ENCODE data around the gene PLA2G2C.
"Not testable (repeated sequence)": the region's sequence is repeated elsewhere in the genome, so short reads cannot be mapped to it uniquely, and the experiment has no call there.

PLA2G2C gene, protein sequence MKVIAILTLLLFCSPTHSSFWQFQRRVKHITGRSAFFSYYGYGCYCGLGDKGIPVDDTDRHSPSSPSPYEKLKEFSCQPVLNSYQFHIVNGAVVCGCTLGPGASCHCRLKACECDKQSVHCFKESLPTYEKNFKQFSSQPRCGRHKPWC

DNA sequence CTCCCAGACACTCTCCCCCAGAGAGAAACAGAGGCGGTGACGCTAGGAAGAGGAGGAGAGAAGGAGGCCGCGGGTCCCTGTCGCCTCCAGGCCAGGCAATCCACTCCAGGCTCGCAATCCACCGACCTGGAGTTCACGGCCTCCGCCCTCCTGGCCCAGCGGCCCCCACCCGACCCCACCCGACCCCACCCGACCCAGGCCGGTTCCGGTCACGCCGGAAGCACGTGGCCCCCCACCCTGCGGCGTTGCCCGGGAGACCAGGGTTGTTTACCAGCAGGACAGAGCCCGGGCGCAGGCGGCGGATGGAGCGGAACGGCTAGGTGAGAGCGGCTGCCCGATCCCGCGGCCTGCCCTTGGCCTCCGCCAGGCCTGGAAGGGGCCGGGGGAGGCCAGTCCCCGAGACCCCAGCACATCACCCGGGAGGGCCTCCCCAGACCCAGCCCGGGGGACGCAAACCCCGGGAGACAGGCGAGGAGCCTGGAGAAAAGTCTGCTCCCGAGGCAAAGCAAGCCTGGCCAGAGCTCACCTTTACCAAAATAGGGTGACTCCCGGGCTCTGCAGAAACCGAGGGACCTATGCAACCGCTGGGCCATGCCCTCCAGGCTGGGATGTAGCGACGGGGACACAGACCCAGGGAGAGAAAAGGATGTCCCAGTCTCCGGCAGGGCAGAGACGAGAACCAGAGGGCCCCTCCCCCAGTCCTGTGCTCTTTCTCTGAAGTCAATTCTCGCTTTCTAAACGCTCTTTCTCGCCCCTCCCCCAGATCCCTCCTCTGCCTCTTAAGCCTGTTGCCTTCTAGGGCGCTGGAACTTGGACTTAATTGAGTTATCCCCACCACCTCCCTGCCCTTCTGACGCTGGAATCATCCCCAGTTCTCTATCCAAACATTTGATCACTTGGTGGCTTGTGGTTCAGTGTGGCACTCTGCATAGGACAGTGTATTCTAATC lies at the start of gene PLA2G2C, which contains the start of gene UBXN10:
PLA2G2C (minus strand) TSS at position 685 of the 949 bp plus-strand sequence. CDS start 9,155 bp downstream, outside the sequence.
UBXN10 (plus strand) TSS at position 263 of the 949 bp plus-strand sequence. CDS start 4,466 bp downstream, outside the sequence.
- DNase-seq (ENCODE audit: low read depth) = peak; percentile 38

DNA sequence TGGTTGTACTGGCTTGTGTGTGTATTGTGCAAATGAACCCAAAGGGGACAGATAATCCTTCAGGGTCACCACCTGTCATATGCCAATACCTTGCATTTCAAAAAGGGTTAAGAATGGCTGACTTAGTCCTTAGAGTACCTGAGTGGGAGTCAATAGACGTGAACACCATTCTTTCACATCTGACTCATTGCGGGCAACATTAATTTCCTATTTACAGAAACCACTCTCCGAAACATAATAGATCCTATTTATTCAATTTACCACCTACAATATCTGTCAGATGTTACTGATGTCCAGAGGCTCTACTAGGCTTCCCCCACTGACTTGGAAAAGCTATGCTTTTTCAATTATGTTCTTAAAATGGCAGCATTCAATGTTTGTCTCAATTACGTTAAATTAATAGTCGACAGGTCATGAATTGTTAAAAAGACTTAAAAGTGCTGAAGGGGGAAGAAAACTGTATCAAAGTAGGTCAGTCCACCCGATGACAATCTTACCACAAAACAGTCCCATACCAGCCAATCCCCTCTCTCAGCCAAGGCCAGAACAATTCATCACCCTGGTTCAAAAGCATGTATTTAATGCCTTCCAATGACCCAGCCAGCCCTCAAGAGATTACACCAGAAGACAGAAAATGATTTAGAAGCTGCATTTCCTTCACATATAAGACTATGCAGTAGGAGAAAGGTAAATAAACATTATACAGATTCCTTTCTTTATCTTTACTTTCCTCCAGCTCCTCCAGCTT lies 48.6 kb upstream of the PLA2G2C start:
- no peak for DNase-seq (ENCODE audit: low read depth)

DNA sequence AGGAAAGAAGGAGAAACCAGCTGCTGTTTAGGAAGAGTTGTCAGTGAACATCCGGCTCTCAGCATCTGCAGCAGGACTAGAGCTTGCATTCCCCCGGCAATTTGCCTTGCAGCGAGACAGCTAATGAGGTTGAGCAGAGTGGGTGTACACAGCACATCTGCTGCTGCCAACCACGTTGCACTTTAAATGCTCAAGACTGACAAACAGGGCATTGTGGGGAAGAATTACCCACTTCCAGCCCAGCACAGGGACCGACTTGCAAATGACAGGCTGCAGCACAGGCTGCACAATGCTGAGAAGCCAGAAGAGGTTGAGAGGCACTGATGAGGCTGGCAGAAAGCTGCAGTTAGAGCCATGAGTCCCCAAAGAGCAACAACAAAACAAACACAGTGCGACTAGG lies 47.5 kb upstream of the PLA2G2C start:
- DNase-seq (ENCODE audit: low read depth) = no peak

DNA sequence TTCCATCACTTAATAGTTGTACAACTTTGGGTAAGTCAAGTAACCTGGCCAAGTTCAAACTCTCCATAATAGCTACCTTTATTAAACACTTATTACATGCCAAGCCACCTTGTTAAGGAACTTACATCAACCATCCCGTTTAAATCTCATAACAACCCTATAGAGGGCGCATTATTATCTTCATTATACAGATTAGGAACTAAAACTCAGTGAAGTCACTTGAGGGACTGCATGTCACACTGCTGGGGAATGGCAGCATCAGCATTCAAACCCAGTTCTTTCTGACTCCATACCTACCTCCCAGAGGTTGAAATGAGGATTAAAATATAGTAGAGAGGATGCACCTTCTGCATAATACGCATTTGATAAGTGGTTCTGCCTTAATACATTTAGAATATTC lies 47.1 kb upstream of the PLA2G2C start:
- no peak for DNase-seq (ENCODE audit: low read depth)

DNA sequence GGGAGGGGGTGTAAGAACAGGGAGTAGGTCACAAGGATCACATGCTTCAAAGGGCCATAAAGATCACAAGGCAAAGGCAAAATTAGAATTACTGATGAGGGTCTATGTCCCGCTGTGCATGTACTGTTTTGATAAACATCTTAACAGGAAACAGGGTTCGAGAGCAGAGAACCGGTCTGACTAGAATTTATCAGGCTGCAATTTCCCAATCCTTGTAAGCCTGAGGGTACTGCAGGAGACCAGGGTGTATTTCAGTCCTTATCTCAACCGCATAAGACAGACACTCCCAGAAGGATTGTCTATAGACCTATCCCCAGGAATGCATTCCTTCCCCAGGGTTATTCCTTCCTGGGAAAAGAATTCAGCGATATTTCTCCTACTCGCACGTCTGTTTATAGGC lies 46.2 kb upstream of the PLA2G2C start:
- not testable (repeated sequence) for DNase-seq (ENCODE audit: low read depth)

DNA sequence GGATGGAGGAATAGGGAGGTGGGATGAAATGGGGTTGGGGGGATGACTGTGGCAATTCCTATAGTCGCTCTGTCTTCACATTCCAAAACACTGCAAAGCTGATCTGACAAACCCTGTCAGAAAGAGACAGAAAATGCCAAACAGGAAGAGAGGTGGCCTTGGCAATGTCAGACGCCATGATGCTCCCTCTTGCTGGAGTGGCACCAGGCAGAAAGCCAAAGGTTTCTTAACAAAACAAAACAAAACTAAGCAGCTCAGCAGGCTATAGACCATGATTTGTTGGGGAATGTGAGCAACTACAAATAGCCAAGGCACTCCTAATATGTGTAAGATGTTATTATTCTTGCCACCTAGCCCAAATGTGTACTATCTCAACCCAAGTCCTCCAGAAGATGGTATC lies 42.9 kb upstream of the PLA2G2C start:
- no peak for DNase-seq (ENCODE audit: low read depth)

DNA sequence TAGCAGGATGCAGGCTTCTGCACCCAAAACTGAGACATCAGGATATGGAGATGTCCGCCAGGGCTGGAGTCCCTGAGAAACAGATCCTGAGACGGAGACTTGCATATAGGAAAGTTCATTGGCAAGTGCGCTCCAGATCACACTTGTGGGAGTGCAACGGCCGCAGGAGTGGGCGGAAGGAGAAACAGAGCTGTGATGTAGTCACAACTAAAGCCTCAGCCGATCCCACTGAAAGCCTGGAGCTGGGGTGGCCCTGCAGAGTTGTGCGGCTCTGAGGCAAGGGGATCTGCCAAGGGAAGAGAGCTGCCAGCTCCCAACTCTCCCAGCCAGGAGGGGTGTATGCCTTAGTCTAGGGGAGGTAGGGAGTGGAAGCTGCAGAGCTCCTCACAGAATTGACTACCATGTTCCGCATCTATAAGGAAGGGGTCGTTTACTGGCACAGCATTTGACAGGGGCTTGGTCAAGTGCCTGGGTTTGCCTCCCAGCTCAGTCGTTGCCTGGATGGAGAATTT lies 42.1 kb upstream of the PLA2G2C start:
- DNase-seq (ENCODE audit: low read depth) = no peak

DNA sequence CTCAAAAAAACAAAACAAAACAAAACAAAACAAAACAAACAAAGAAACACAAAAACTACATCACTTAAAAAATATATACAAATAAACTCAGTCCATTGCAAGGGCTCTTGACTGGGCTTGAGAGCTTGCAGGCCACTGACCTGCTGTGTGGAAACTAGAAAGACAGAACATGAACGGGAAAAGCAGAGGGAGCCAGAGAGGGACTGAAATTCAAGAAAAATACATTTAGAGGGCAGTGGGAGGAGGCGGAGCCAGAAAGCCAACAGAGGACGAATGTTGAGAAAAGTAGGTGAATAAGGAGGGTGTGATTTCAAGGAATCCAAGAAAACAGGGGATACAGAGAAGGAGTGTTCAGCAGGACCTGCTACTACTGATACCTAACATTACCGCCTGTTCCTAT lies 41.4 kb upstream of the PLA2G2C start:
- DNase-seq (ENCODE audit: low read depth) = no peak

DNA sequence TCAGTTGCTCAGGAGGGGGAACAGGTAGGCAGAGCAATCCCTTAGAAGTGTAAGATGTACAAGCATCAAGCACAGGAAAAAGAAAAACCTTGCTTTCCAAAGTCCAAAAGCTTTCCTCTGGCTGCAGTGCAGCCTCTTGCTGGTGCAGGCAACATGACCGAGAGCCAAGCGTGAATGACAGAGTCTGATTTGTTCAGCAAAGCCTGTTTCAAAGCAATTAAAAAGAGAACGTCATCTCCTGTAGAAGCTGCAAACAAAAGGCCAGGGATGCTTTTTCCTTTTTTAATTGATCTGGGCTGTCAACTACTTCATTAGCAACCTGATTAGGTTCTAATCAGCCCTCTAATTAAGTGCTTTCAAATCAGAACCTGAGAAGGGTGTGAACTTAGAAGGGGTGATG lies 38.2 kb upstream of the PLA2G2C start:
- no peak for DNase-seq (ENCODE audit: low read depth)

DNA sequence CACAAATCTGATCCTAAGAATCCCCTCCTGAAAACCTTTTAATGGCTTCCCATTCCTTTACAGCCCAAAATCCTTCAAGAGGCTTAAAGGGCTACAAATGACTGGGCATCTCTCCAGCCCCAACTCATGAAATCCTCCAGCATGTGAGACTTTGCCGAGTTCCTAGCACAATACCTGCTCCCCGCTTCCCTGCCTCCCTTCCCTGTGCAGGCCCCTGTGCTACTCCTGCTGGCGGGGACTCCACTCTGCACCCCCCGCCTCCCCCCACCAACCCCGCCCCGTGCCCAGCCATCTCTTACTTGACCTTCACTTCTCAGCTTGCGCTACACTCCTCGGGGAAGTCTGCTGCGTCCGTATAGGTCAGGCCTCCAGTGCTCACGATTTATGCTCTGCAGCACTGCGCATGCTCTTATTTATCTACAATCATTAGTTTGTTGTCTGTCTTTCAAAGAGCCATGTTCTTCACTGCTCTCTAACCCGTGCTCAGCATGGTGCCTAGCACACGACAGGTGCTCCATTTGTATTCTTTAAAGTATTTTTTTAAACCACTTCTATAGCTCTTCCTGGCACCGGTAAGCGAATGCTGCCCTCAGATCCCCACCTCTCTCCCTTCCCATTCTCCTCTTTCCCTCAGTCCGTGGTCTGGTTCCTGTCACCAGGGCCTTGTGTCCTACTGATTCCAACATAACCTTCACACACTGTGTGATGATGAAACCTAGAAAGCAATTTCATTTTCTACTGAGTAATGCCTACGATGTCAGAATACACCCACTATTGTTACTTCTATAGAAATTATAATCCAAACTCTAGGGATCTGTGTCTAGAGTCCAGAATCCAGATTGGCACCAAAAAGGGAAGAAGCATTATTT lies 37.5 kb upstream of the PLA2G2C start:
- DNase-seq (ENCODE audit: low read depth) = no peak

DNA sequence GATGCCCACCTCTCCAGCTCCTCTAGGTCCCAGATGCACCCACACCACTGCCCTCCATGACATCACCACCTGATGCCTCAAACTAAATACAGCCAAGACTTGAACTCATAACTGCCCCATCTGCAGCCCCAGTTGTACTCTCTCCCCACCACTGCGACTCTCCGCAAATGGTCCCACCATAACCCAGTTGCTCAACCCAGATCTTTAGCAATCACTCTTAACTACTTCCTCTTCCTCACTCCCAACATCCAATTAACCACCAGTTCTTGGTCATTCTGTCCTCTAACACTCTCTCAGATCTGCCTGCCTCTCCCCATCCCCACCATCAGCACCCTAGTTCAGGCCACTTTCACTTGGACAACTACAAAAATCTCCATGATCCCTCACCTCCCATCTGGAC lies 36.8 kb upstream of the PLA2G2C start:
- DNase-seq (ENCODE audit: low read depth) = no peak

DNA sequence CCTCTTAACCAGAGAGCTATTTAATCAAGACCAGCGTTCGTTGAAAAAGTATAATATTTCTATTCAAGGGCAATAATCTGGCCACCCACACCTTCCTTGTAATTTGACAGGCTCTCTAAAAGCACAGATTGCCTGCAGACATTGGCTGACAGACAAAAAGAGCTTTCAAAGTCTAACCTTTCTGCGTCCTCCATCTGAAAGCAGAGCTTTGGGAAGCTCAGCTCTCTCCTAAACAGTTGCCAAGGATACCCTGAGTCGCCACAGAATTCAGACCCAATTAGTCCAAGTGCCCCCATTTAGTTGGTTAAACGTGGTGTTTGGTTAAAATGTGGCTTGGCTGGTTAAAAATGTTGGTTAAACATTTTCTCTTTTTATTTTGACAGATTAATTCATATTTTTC lies 33.7 kb upstream of the PLA2G2C start:
- no peak for DNase-seq (ENCODE audit: low read depth)

DNA sequence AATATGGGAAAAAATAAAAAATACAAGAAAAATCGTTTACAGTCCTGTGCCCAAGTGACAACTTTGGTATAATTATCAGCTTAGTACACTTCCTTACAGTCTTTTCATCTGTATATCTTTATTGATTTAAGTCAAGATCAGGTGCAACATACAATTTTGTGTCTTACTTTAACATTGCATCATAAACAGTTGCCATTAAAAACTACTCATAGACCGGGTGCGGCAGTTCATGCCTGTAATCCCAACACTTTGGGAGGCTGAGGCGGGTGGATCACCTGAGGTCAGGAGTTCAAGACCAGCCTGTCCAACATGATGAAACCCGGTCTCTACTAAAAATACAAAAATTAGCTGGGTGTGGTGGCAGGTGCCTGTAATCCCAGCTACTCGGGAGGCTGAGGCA lies 32.7 kb upstream of the PLA2G2C start:
- DNase-seq (ENCODE audit: low read depth) = not testable (repeated sequence)

DNA sequence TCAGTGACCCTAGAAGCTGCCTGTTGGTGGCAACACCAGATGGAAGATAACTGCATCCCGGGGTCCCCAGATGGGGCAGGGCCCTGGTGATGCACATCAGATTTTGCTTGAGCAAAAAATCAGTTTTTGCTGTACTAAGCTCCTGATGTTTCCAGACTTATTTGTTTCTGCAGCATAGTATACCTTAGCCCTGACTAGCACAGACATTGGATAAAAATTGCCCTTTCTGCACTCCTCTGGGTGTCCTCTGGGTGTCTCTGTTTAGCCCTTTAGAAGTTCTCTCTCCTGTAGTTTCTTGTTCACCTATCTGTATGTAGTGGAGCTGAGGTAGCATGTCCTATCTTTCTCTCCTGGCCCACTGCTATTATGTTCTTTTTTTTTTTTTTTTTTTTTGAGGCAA lies 30.3 kb upstream of the PLA2G2C start:
- DNase-seq (ENCODE audit: low read depth) = no peak

DNA sequence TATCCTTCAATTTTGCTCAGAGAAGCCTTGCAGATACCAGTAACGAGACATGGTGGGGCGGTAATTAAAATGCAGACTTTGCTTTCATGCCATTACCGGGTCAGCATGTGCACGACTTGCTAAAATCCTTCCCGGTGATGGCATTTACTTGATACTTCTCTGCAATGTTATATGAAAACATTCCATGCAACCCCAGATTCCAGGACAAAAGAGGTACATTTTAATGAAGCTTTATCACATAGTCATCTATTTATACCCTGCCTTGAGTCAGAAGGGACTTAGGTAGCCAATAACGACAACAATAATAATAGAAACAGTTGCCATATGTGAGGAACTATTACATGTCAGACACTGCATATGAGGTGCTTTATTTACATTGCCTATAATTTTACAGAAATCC lies 29.4 kb upstream of the PLA2G2C start:
- no peak for DNase-seq (ENCODE audit: low read depth)

DNA sequence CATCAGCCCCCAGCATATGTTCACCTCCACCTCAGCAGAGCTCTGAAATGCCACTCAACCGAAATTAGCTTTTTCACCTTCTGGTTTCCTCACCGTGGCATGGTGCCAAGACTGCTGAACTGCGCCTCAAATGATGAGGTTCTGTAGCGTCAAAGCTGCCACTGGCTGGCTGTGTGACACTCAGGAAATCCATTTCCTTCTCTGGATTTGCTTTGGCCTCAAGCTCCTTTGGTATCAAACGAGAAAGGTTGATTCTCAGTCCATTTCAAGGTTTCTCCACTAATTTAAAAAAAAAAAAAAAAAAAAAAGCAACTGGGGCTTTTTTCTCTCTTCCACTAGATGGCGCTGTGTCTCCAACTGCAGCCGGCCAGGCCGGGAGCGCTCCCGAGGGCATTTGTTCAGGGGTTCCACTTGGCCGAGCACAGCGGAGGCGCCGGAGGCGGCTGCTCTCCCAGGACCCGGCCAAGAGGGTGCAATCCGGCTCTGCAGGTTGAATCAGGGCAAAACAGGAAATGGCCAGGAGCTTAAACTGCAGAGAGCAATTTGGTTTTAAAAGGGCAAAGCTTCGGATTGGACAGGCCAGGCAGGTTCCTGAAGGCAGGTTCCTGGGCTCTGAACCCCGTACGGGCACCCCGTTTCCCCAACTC lies 26.5 kb upstream of the PLA2G2C start:
- peak; percentile 14 for DNase-seq (ENCODE audit: low read depth)

DNA sequence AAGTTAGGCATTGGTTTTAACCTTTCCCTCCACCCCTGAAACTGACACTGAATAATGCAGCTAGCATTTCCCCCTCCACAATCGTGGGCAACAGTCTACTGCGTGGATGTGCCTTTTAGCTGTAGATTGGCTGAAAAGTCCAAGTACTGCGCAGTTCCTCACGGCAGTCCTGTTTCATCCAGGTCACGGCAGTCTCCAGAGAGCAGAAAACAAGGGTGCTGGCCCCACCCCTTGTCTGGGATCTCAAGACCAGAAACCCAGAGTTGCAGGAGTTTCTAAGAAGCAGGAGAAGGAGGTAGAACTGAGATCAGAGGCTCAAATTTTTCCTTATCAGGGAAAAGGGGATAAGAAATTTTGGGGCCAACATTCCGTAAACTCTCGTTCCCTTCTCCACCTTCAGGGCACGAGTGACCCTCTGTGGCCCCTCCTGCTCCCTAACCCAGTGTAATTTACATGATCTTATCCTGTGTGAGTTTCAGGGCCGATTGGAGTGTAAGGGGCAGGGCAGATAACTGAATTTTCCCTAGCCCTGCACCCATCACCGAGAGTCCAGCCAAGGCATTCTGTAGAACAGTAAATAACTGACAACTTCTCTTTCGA lies 25.9 kb upstream of the PLA2G2C start:
- no peak for DNase-seq (ENCODE audit: low read depth)

DNA sequence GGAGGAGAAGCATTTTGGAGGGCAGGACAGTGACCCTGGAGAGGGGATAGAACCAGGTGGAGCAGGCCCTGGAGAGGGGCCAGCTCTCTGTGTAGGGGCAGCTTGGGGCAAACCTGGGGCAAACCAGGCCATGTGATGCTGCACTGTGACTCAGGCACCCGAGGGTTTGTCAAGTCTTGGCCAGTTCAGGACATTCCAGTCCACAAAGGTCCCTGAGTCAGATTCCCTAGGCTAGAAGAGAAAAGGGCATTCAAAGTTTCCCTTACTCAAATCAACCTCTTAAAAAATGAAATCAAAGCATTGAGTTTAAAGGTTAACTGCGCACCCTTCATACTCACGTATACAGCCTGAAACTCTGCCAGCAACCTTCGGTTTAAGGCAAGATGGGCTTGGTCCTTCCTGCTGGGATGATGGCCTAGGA lies 25.2 kb upstream of the PLA2G2C start:
- no peak for DNase-seq (ENCODE audit: low read depth)

DNA sequence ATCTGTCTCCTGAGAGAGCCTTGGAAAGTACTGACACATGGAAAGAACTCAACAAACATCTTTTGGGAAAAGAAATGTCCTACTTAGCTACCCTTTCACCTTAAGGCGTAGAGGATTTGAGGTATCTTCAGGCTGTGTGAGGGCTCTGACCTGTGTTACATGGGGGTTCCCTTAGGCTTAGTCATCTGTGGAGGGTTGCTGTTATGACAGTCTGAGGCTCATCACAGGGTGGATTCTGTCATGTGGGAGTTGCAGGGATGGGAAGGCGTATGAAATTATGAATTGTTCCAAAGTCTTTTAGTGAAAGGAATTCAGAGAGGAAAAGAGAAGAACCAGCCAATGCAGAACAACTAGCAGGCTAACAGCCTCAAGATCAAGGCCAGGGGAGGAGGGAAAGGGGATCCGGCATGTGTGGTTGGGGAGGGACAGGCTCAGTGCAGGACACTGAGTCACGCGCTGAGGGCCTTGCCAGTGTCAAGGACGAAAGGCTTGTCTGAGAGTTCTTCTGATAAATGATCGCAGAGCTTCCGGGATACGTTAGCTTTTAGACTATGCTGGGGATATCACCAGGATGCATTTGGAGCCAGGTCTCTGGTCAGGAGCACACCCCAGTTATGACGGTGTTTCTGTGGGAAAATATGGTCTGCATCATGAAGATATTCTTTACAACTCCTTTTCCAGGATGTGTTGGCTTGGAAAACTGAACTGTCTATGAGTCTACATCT lies 24.6 kb upstream of the PLA2G2C start:
- DNase-seq (ENCODE audit: low read depth) = no peak

DNA sequence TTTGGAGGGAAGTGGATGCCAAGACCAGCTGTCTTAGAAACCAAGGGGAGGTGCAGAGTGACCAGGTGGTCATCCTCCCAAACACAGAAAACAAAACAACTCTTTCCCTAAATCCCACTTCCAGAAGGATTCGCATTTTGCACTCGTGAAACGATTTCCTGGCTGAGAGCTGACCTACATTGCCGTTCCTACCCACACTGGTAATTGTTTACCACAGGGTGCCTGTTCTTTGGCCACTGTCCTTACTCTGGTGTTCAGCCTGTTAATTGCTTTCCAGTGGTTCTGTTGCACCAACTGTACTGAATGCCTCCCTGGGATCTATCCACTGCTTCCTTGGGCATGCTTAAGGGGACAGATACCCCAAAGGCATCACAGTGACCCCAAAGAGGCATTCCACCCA lies 23.2 kb upstream of the PLA2G2C start:
- no peak for DNase-seq (ENCODE audit: low read depth)
